ENCODE results near the gene VRK3.
A peak's percentile ranks its signal among the peaks of the same experiment; 100 is the strongest.

Gene VRK3

GRCh38 chr19:50030937-50031336 lies 5.8 kb upstream of the VRK3 start:
- Histone ChIP-seq H3K27me3 (ENCODE audit: control insufficient read depth, insufficient read depth, low read length) (no peaks in the 10 kb centered on the region), H3K9me3 (ENCODE audit: control insufficient read depth, insufficient read depth, low read depth, low read length) (no peaks in the 10 kb centered on the region), H3K27ac (ENCODE audit: low read depth, low read length) (no peak overlapping the region), H3K9ac (ENCODE audit: low read length) (no peak overlapping the region), H3K36me3 (ENCODE audit: control insufficient read depth, insufficient read depth, low read length) (peaks cover 59% of the 10 kb centered on the region), H3K4me3 (ENCODE audit: low read depth, low read length) (no peak overlapping the region), H3K4me1 (ENCODE audit: control insufficient read depth, insufficient read depth, low read length) (no peaks in the 10 kb centered on the region)

GRCh38 chr19:50030225-50030624 lies 5.1 kb upstream of the VRK3 start:
- Histone ChIP-seq H3K4me3 (ENCODE audit: low read depth, low read length) (no peak overlapping the region), H3K36me3 (ENCODE audit: control insufficient read depth, insufficient read depth, low read length) (peaks cover 52% of the 10 kb centered on the region), H3K27me3 (ENCODE audit: control insufficient read depth, insufficient read depth, low read length) (no peaks in the 10 kb centered on the region), H3K9me3 (ENCODE audit: control insufficient read depth, insufficient read depth, low read depth, low read length) (no peaks in the 10 kb centered on the region), H3K27ac (ENCODE audit: low read depth, low read length) (no peak overlapping the region), H3K4me1 (ENCODE audit: control insufficient read depth, insufficient read depth, low read length) (no peaks in the 10 kb centered on the region), H3K9ac (ENCODE audit: low read length) (no peak overlapping the region)

GRCh38 chr19:50026550-50026906 lies 1.4 kb upstream of the VRK3 start:
- Histone ChIP-seq H3K9ac (ENCODE audit: low read length) (no peak overlapping the region), H3K4me3 (ENCODE audit: low read depth, low read length) (peak overlapping the region; percentile 87), H3K9me3 (ENCODE audit: control insufficient read depth, insufficient read depth, low read depth, low read length) (no peaks in the 10 kb centered on the region), H3K27ac (ENCODE audit: low read depth, low read length) (no peak overlapping the region), H3K27me3 (ENCODE audit: control insufficient read depth, insufficient read depth, low read length) (no peaks in the 10 kb centered on the region), H3K4me1 (ENCODE audit: control insufficient read depth, insufficient read depth, low read length) (no peaks in the 10 kb centered on the region), H3K36me3 (ENCODE audit: control insufficient read depth, insufficient read depth, low read length) (peaks cover 18% of the 10 kb centered on the region)

- H3K27me3 ChIP-seq (ENCODE audit: control insufficient read depth, insufficient read depth, low read length) = no peaks in the 10 kb centered on the region
- no peaks in the 10 kb centered on the region for H3K9me3 ChIP-seq (ENCODE audit: control insufficient read depth, insufficient read depth, low read depth, low read length)
- H3K4me1 ChIP-seq (ENCODE audit: control insufficient read depth, insufficient read depth, low read length) = no peaks in the 10 kb centered on the region
- H3K4me3 ChIP-seq (ENCODE audit: low read depth, low read length) = peak within 1 kb of the TSS; percentile 87
- peaks cover 12% of the 10 kb centered on the region for H3K36me3 ChIP-seq (ENCODE audit: control insufficient read depth, insufficient read depth, low read length)
- peak within 1 kb of the TSS; percentile 31; the same call in 1 of the 2 replicates for H3K27ac ChIP-seq (ENCODE audit: low read depth, low read length)
- peak within 1 kb of the TSS; percentile 70 for H3K9ac ChIP-seq (ENCODE audit: low read length)
Measured at GRCh38 chr19:50025794-50026549, 800 bp upstream of the VRK3 start, which contains the start of gene ZNF473. Gene ZNF473, plus strand, starts transcription at chr19:50026005. Its CDS starts 5,078 bp downstream, at chr19:50031083.

GRCh38 chr19:50024719-50025021 lies 502 bp downstream of the VRK3 start:
- H3K27ac ChIP-seq (ENCODE audit: low read depth, low read length) = peak overlapping the region; percentile 31; the same call in 1 of the 2 replicates

DNA sequence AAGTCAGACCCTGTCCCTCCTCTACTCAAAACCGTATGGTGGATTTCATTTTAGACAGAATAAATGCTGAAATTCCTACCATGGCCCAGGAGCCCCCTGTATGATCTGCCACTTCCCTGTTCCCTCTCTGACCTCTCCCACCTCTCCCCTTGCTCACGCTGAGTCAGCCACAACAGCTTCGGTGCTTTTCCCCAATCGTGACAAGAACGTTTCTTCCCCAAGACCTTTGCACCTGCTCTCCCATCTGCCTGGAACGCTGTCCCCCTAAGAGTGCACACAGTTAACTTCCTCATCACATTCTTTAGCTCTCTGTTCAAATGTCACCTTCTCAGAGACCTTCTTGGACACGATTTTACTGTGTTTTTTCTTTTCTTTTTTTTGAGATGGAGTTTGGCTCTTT lies 2.3 kb downstream of the VRK3 start:
- Histone ChIP-seq H3K4me1 (ENCODE audit: control insufficient read depth, insufficient read depth, low read length) (no peaks in the 10 kb centered on the region), H3K27me3 (ENCODE audit: control insufficient read depth, insufficient read depth, low read length) (no peaks in the 10 kb centered on the region), H3K9me3 (ENCODE audit: control insufficient read depth, insufficient read depth, low read depth, low read length) (no peaks in the 10 kb centered on the region), H3K36me3 (ENCODE audit: control insufficient read depth, insufficient read depth, low read length) (0 out of 2 replicates have a peak, but pooled peaks cover 2% of the 10 kb centered on the region), H3K9ac (ENCODE audit: low read length) (no peak overlapping the region), H3K27ac (ENCODE audit: low read depth, low read length) (no peak overlapping the region), H3K4me3 (ENCODE audit: low read depth, low read length) (no peak overlapping the region)

More at GRCh38 chr19:50024719-50025021, 502 bp downstream of the VRK3 start:
- H3K4me1 ChIP-seq (ENCODE audit: control insufficient read depth, insufficient read depth, low read length) = no peaks in the 10 kb centered on the region
- H3K4me3 ChIP-seq (ENCODE audit: low read depth, low read length) = peak overlapping the region; percentile 87
- H3K9ac ChIP-seq (ENCODE audit: low read length) = peak overlapping the region; percentile 70
- peaks cover 3% of the 10 kb centered on the region; the same call in 1 of the 2 replicates for H3K36me3 ChIP-seq (ENCODE audit: control insufficient read depth, insufficient read depth, low read length)
- no peaks in the 10 kb centered on the region for H3K27me3 ChIP-seq (ENCODE audit: control insufficient read depth, insufficient read depth, low read length)
- H3K9me3 ChIP-seq (ENCODE audit: control insufficient read depth, insufficient read depth, low read depth, low read length) = no peaks in the 10 kb centered on the region

- H3K9ac ChIP-seq (ENCODE audit: low read length) = no peak overlapping the region
- no peak overlapping the region for H3K4me3 ChIP-seq (ENCODE audit: low read depth, low read length)
- no peak overlapping the region for H3K27ac ChIP-seq (ENCODE audit: low read depth, low read length)
- H3K36me3 ChIP-seq (ENCODE audit: control insufficient read depth, insufficient read depth, low read length) = peaks cover 19% of the 10 kb centered on the region
- no peaks in the 10 kb centered on the region for H3K27me3 ChIP-seq (ENCODE audit: control insufficient read depth, insufficient read depth, low read length)
- no peaks in the 10 kb centered on the region for H3K9me3 ChIP-seq (ENCODE audit: control insufficient read depth, insufficient read depth, low read depth, low read length)
- H3K4me1 ChIP-seq (ENCODE audit: control insufficient read depth, insufficient read depth, low read length) = no peaks in the 10 kb centered on the region
Measured at GRCh38 chr19:50020481-50020880, 4.7 kb downstream of the VRK3 start.

DNA sequence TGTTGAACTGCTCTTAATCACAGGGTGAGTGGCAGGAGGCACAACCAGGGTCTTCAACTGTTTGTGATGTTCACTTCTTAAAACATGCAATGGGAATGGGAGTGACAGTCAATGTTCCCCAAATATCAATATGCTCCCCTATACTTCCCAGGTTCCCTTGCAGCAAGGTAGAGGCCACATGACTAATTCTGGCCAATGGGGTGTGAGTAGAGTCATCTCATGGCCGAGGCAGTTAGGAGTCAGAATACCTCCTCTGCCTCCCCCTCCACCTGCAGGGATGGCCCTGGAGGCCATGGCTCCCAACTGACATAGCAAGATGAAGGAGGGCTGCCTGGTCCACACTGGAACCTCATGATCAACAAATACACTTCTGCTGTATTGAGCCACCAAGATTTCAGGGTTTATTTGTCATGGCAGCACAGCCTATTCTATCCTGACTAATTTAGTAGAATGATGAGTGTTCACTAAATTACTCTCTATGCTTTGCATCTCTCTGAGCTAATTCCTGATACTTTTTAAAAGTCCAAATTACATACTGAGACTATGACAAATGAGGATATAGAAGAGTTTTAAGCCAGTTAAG lies 8.9 kb downstream of the VRK3 start:
- Histone ChIP-seq H3K36me3 (ENCODE audit: control insufficient read depth, insufficient read depth, low read length) (peaks cover 45% of the 10 kb centered on the region), H3K27ac (ENCODE audit: low read depth, low read length) (no peak overlapping the region), H3K4me3 (ENCODE audit: low read depth, low read length) (no peak overlapping the region), H3K27me3 (ENCODE audit: control insufficient read depth, insufficient read depth, low read length) (no peaks in the 10 kb centered on the region), H3K9me3 (ENCODE audit: control insufficient read depth, insufficient read depth, low read depth, low read length) (no peaks in the 10 kb centered on the region), H3K9ac (ENCODE audit: low read length) (no peak overlapping the region), H3K4me1 (ENCODE audit: control insufficient read depth, insufficient read depth, low read length) (no peaks in the 10 kb centered on the region)

DNA sequence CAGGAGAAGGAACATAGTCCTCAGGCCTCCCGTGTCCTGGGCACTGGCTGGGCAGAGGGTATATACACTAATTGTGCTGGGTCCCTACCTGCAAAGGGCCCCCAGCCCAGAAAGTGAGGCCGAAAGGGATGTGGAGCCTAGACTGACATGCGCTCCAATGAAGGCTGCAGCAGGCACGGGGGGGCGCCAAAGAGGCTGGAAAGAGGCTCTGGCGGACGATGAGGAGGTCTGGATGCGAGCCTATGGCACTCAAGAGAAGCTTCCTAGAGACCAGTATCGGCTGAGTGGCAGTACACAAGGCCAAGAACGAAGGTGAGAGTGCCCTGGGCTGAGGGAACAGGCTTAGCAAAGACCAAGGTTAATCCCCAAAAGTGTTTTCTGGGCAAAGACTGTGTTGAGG lies 16.6 kb downstream of the VRK3 start:
- H3K9ac ChIP-seq (ENCODE audit: low read length) = no peak overlapping the region

DNA sequence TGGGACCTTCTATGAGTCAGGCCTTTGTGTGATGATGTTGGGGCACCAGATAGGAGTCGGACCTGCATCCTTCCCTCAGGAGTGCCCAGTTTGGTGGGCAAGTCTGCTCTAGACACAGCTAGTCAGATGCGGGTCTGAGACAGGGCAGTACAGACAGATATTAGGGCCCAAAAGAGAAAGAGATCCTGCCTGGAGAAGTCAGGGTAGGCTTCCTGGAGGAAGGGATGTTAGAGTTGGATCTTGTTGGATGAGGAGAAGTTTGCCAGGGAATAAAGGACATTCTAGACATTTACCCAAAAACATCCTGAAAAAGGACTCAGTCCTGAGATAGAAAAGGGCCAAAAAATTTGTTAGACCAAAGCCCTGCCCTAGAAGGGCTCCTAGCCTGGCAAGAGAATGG lies 17.2 kb downstream of the VRK3 start:
- Histone ChIP-seq H3K27ac (ENCODE audit: low read depth, low read length) (no peak overlapping the region), H3K36me3 (ENCODE audit: control insufficient read depth, insufficient read depth, low read length) (peaks cover 49% of the 10 kb centered on the region), H3K9ac (ENCODE audit: low read length) (no peak overlapping the region), H3K9me3 (ENCODE audit: control insufficient read depth, insufficient read depth, low read depth, low read length) (no peaks in the 10 kb centered on the region), H3K27me3 (ENCODE audit: control insufficient read depth, insufficient read depth, low read length) (no peaks in the 10 kb centered on the region), H3K4me3 (ENCODE audit: low read depth, low read length) (no peak overlapping the region), H3K4me1 (ENCODE audit: control insufficient read depth, insufficient read depth, low read length) (no peaks in the 10 kb centered on the region; the same call in 1 of the 2 replicates)

More for the DNA sequence above, 16.6 kb downstream of the VRK3 start:
- H3K36me3 ChIP-seq (ENCODE audit: control insufficient read depth, insufficient read depth, low read length) = peaks cover 52% of the 10 kb centered on the region
- H3K4me3 ChIP-seq (ENCODE audit: low read depth, low read length) = no peak overlapping the region
- no peaks in the 10 kb centered on the region; the same call in 1 of the 2 replicates for H3K4me1 ChIP-seq (ENCODE audit: control insufficient read depth, insufficient read depth, low read length)
- no peak overlapping the region for H3K27ac ChIP-seq (ENCODE audit: low read depth, low read length)
- H3K27me3 ChIP-seq (ENCODE audit: control insufficient read depth, insufficient read depth, low read length) = no peaks in the 10 kb centered on the region
- H3K9me3 ChIP-seq (ENCODE audit: control insufficient read depth, insufficient read depth, low read depth, low read length) = no peaks in the 10 kb centered on the region

DNA sequence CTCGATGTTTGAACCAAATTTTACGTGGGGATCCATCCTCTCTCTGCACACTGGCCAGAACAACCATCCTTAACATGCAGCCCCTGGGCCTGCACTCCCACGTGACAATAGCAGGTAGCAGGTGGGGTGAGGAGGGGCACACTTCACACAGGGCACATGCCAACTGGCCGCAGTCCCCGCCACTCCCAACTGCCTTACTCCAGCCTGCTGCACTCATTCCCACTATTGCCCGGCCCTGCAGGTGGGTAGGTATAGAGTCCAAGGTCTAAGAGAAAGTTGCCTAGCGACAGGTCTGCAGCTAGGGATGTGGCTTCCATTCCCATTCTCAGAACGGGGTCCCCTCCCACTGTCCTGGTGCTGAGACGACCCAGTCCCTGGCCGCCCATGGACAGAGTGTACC lies 18.0 kb downstream of the VRK3 start:
- no peak overlapping the region for H3K27ac ChIP-seq (ENCODE audit: low read depth, low read length)
- H3K9ac ChIP-seq (ENCODE audit: low read length) = no peak overlapping the region
- H3K4me1 ChIP-seq (ENCODE audit: control insufficient read depth, insufficient read depth, low read length) = no peaks in the 10 kb centered on the region; the same call in 1 of the 2 replicates
- H3K4me3 ChIP-seq (ENCODE audit: low read depth, low read length) = no peak overlapping the region
- H3K27me3 ChIP-seq (ENCODE audit: control insufficient read depth, insufficient read depth, low read length) = no peaks in the 10 kb centered on the region
- no peaks in the 10 kb centered on the region for H3K9me3 ChIP-seq (ENCODE audit: control insufficient read depth, insufficient read depth, low read depth, low read length)
- H3K36me3 ChIP-seq (ENCODE audit: control insufficient read depth, insufficient read depth, low read length) = peaks cover 48% of the 10 kb centered on the region
